Measurements from ENCODE around the gene HOXC4.
"Not testable (repeated sequence)": the region's sequence is repeated elsewhere in the genome, so short reads cannot be mapped to it uniquely, and the experiment has no call there.

HOXC4 gene

GRCh38 chr12:54035568-54036264, 17.9 kb upstream of the HOXC4 start:
- Mint-ChIP-seq H3K27me3 (peaks cover 96% of the 10 kb centered on the region), H3K36me3 (ENCODE audit: insufficient read depth) (peaks cover 2% of the 10 kb centered on the region), H3K27ac (ENCODE audit: low read depth) (no peak overlapping the region), H3K4me3 (no peak overlapping the region), H3K9me3 (no peaks in the 10 kb centered on the region), H3K4me1 (peaks cover 21% of the 10 kb centered on the region)
- DNase-seq (ENCODE audit: low spot score in 2 of 2) (no peak), ATAC-seq (replicated peaks; ENCODE audit: extremely low read depth, poor library complexity, severe bottlenecking) (no peak)

- no peak for ATAC-seq (replicated peaks; ENCODE audit: extremely low read depth, poor library complexity, severe bottlenecking)
- peaks cover 21% of the 10 kb centered on the region for H3K4me1 Mint-ChIP-seq
- no peak for DNase-seq (ENCODE audit: low spot score in 2 of 2)
- H3K27me3 Mint-ChIP-seq = peaks cover 95% of the 10 kb centered on the region
- no peak overlapping the region for H3K27ac Mint-ChIP-seq (ENCODE audit: low read depth)
- no peaks in the 10 kb centered on the region for H3K9me3 Mint-ChIP-seq
- H3K4me3 Mint-ChIP-seq = no peak overlapping the region
- H3K36me3 Mint-ChIP-seq (ENCODE audit: insufficient read depth) = no peaks in the 10 kb centered on the region
These were observed 16.8 kb upstream of the HOXC4 start for GRCh38 chr12:54036620-54037359.

- Mint-ChIP-seq H3K36me3 (ENCODE audit: insufficient read depth) (no peaks in the 10 kb centered on the region), H3K27ac (ENCODE audit: low read depth) (no peak overlapping the region), H3K4me3 (no peak overlapping the region), H3K27me3 (peaks cover 95% of the 10 kb centered on the region), H3K4me1 (peaks cover 21% of the 10 kb centered on the region), H3K9me3 (no peaks in the 10 kb centered on the region)
- ATAC-seq (replicated peaks; ENCODE audit: extremely low read depth, poor library complexity, severe bottlenecking) (no peak), DNase-seq (ENCODE audit: low spot score in 2 of 2) (no peak)
These were observed 16.0 kb upstream of the HOXC4 start for GRCh38 chr12:54037360-54038283.

- peaks cover 95% of the 10 kb centered on the region for H3K27me3 Mint-ChIP-seq
- ATAC-seq (replicated peaks; ENCODE audit: extremely low read depth, poor library complexity, severe bottlenecking) (no peak), DNase-seq (ENCODE audit: low spot score in 2 of 2) (no peak)
- no peaks in the 10 kb centered on the region for H3K9me3 Mint-ChIP-seq
- H3K36me3 Mint-ChIP-seq (ENCODE audit: insufficient read depth) = no peaks in the 10 kb centered on the region
- H3K4me1 Mint-ChIP-seq = peaks cover 14% of the 10 kb centered on the region
- no peak overlapping the region for H3K27ac Mint-ChIP-seq (ENCODE audit: low read depth)
- no peak overlapping the region for H3K4me3 Mint-ChIP-seq
These were observed 15.3 kb upstream of the HOXC4 start for GRCh38 chr12:54038284-54038870.

GRCh38 chr12:54038871-54039414, 14.7 kb upstream of the HOXC4 start:
- H3K4me3 Mint-ChIP-seq = no peak overlapping the region
- peaks cover 95% of the 10 kb centered on the region for H3K27me3 Mint-ChIP-seq
- DNase-seq (ENCODE audit: low spot score in 2 of 2) (no peak), ATAC-seq (replicated peaks; ENCODE audit: extremely low read depth, poor library complexity, severe bottlenecking) (no peak)
- no peaks in the 10 kb centered on the region for H3K9me3 Mint-ChIP-seq
- H3K36me3 Mint-ChIP-seq (ENCODE audit: insufficient read depth) = peaks cover 3% of the 10 kb centered on the region
- no peak overlapping the region for H3K27ac Mint-ChIP-seq (ENCODE audit: low read depth)
- peaks cover 15% of the 10 kb centered on the region for H3K4me1 Mint-ChIP-seq

- ATAC-seq (replicated peaks; ENCODE audit: extremely low read depth, poor library complexity, severe bottlenecking) (no peak), DNase-seq (ENCODE audit: low spot score in 2 of 2) (no peak)
- H3K9me3 Mint-ChIP-seq = no peaks in the 10 kb centered on the region
- no peak overlapping the region for H3K4me3 Mint-ChIP-seq
- H3K36me3 Mint-ChIP-seq (ENCODE audit: insufficient read depth) = peaks cover 3% of the 10 kb centered on the region
- peaks cover 99% of the 10 kb centered on the region for H3K27me3 Mint-ChIP-seq
- H3K4me1 Mint-ChIP-seq = peaks cover 17% of the 10 kb centered on the region
- H3K27ac Mint-ChIP-seq (ENCODE audit: low read depth) = no peak overlapping the region
These were observed 14.1 kb upstream of the HOXC4 start for GRCh38 chr12:54039417-54040147.

- Mint-ChIP-seq H3K27me3 (peaks cover 99% of the 10 kb centered on the region), H3K4me3 (no peak overlapping the region), H3K9me3 (no peaks in the 10 kb centered on the region), H3K36me3 (ENCODE audit: insufficient read depth) (peaks cover 3% of the 10 kb centered on the region), H3K4me1 (peaks cover 14% of the 10 kb centered on the region), H3K27ac (ENCODE audit: low read depth) (no peak overlapping the region)
- DNase-seq (ENCODE audit: low spot score in 2 of 2) (no peak), ATAC-seq (replicated peaks; ENCODE audit: extremely low read depth, poor library complexity, severe bottlenecking) (no peak)
These were observed 13.5 kb upstream of the HOXC4 start for GRCh38 chr12:54040148-54040494.

GRCh38 chr12:54040648-54041047, 13.0 kb upstream of the HOXC4 start:
- Mint-ChIP-seq H3K27me3 (peaks cover 99% of the 10 kb centered on the region), H3K9me3 (no peaks in the 10 kb centered on the region), H3K4me1 (peaks cover 14% of the 10 kb centered on the region), H3K27ac (ENCODE audit: low read depth) (no peak overlapping the region), H3K36me3 (ENCODE audit: insufficient read depth) (peaks cover 3% of the 10 kb centered on the region), H3K4me3 (no peak overlapping the region)
- ATAC-seq (replicated peaks; ENCODE audit: extremely low read depth, poor library complexity, severe bottlenecking) (no peak), DNase-seq (ENCODE audit: low spot score in 2 of 2) (no peak)

- H3K27ac Mint-ChIP-seq (ENCODE audit: low read depth) = no peak overlapping the region
- H3K27me3 Mint-ChIP-seq = peaks cover 99% of the 10 kb centered on the region
These were observed 12.4 kb upstream of the HOXC4 start for GRCh38 chr12:54041097-54041690.

GRCh38 chr12:54042033-54042432, 11.6 kb upstream of the HOXC4 start:
- H3K4me3 Mint-ChIP-seq; H3K27ac Mint-ChIP-seq (ENCODE audit: low read depth); ATAC-seq (replicated peaks; ENCODE audit: extremely low read depth, poor library complexity, severe bottlenecking); H3K36me3 Mint-ChIP-seq (ENCODE audit: insufficient read depth); DNase-seq (ENCODE audit: low spot score in 2 of 2); H3K9me3 Mint-ChIP-seq: not testable (repeated sequence)
- Mint-ChIP-seq H3K27me3 (peaks cover 99% of the 10 kb centered on the region), H3K4me1 (peaks cover 14% of the 10 kb centered on the region)

More at GRCh38 chr12:54041097-54041690, 12.4 kb upstream of the HOXC4 start:
- H3K9me3 Mint-ChIP-seq = no peaks in the 10 kb centered on the region
- ATAC-seq (replicated peaks; ENCODE audit: extremely low read depth, poor library complexity, severe bottlenecking) (no peak), DNase-seq (ENCODE audit: low spot score in 2 of 2) (no peak)
- peaks cover 14% of the 10 kb centered on the region for H3K4me1 Mint-ChIP-seq
- H3K4me3 Mint-ChIP-seq = no peak overlapping the region
- peaks cover 3% of the 10 kb centered on the region for H3K36me3 Mint-ChIP-seq (ENCODE audit: insufficient read depth)

- no peak for ATAC-seq (replicated peaks; ENCODE audit: extremely low read depth, poor library complexity, severe bottlenecking)
- DNase-seq (ENCODE audit: low spot score in 2 of 2) = no peak
- H3K27ac Mint-ChIP-seq (ENCODE audit: low read depth) = no peak overlapping the region
- peaks cover 14% of the 10 kb centered on the region for H3K4me1 Mint-ChIP-seq
- peaks cover 99% of the 10 kb centered on the region for H3K27me3 Mint-ChIP-seq
- H3K36me3 Mint-ChIP-seq (ENCODE audit: insufficient read depth) = peaks cover 5% of the 10 kb centered on the region
- no peak overlapping the region for H3K4me3 Mint-ChIP-seq
- H3K9me3 Mint-ChIP-seq = no peaks in the 10 kb centered on the region
These were observed 10.4 kb upstream of the HOXC4 start for GRCh38 chr12:54042970-54043853.
